GM12875 (cell line): ENCODE data around the gene NT5DC1.
"Not testable (repeated sequence)": the region's sequence is repeated elsewhere in the genome, so short reads cannot be mapped to it uniquely, and the experiment has no call there.

Experiments used
- H3K4me3 ChIP-seq: one replicate; pipeline ENCODE4 v1.5.1; 2011; ENCODE audit warnings: low read depth, low read length, control low read depth
- CTCF ChIP-seq: IDR thresholded peaks from 2 replicates; pipeline ENCODE4 v1.5.1; 2011; ENCODE audit warnings: low read depth, mild to moderate bottlenecking, control low read depth, inconsistent platforms, low read length, moderate library complexity, borderline replicate concordance; ENCODE audit not compliant: insufficient read depth

NT5DC1 gene

GRCh38 chr6:116090251-116090650, 10.4 kb upstream of the NT5DC1 start:
- no peak overlapping the region for H3K4me3 ChIP-seq
- no peak for TF ChIP-seq CTCF

DNA sequence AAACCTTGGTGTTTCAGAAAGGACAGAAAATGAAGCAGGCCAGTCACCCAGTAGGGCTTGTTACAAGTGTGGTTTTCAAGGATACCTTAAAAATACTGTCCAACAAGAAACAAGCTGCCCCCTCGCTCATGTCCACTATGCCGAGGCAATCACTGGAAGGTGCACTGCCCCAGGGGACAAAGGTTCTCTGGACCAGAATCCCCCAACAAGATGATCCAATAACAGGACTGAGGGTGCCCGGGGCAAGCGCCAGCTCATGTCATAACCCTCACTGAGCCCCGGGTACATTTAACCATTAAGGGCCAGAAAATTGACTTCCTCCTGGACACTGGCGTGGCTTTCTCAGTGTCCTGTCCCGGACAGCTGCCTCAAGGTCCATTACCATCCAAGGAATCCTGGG, 6.6 kb upstream of the NT5DC1 start:
- H3K4me3 ChIP-seq = no peak overlapping the region
- TF ChIP-seq CTCF = no peak

GRCh38 chr6:116096048-116096759, 4.4 kb upstream of the NT5DC1 start:
- H3K4me3 ChIP-seq = not testable (repeated sequence)

DNA sequence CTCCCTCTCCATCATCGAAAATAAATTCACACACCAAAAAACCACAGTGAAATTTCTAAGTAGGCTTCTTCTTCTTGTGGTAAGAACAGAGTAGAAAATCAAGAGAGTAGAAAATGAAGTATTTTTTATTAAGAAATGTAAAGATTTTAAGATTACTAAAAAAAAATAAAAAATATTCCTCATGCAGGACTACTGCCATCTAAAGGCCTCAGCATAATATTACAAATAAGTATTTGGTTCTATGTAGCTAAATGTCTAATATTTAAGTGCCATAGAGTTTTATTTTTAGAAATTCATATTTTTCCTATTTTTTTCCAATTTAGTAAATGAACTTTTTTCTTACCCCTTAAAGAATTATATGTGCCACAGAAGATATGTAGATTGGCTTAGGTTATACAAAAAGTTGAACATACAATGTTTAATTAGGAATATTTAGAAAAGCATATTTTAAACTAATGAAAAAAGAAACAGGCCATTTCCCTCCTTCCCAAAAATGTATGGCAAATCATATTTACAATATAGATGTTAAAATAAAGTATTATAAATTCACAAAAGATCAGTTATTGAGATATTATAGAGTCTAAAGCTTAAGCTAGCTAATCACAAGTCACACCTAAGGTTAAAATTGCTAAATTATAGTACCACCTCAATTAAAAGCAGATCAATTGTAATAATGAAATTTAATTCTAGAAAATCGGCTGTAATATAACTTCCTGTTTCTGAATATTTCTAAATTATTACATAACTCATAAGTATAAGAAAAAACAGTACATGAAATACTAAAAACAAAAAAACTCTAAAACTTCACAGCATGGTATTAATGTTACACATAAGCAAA, 3.5 kb upstream of the NT5DC1 start:
- no peak for TF ChIP-seq CTCF
- H3K4me3 ChIP-seq = no peak overlapping the region

GRCh38 chr6:116099036-116099435, 1.6 kb upstream of the NT5DC1 start:
- no peak for TF ChIP-seq CTCF
- H3K4me3 ChIP-seq = no peak overlapping the region

DNA sequence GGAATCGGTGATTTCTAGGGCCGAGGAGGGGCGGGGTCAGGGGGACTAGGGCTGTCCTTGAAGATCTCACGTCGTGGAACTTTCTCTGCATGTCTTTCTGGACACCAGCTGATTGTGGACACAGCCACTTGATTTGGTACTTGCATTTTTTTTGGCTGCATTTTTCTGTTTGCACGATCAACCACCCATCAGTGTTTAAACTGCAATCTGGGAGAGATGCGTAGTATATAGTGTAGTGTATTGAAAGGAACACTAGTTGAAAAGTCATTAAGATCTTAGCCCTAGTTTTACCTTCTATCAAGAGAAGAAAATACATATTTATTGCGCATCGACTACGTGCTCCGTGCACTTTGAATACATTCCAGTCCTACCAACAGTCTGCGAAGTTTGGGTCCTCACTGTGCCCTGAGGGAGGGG, 657 bp downstream of the NT5DC1 start:
- H3K4me3 ChIP-seq = peak overlapping the region; percentile 59
- no peak for TF ChIP-seq CTCF

- no peak for TF ChIP-seq CTCF
- peak overlapping the region; percentile 59 for H3K4me3 ChIP-seq
These were observed 1.1 kb downstream of the NT5DC1 start for GRCh38 chr6:116101790-116102189.
